HG02623 (cell line): ENCODE results near the gene SYNE1.

ENCODE experiments used
- ATAC-seq: cut with Tn5 transposase; IDR thresholded peaks from one replicate; pipeline ENCODE4 v1.9.1; 2021; ENCODE audit warnings: moderate library complexity; ENCODE audit not compliant: unreplicated experiment

The SYNE1 gene

GRCh38 chr6:152246554-152247337 lies 390.4 kb downstream of the SYNE1 start:
- ATAC-seq = no peak

GRCh38 chr6:152244998-152245630 lies 392.0 kb downstream of the SYNE1 start:
- no peak for ATAC-seq

- ATAC-seq = no peak
Observed at GRCh38 chr6:152241013-152241766, 396.0 kb downstream of the SYNE1 start.

- ATAC-seq = no peak
Observed at GRCh38 chr6:152240436-152240835, 396.7 kb downstream of the SYNE1 start.

DNA sequence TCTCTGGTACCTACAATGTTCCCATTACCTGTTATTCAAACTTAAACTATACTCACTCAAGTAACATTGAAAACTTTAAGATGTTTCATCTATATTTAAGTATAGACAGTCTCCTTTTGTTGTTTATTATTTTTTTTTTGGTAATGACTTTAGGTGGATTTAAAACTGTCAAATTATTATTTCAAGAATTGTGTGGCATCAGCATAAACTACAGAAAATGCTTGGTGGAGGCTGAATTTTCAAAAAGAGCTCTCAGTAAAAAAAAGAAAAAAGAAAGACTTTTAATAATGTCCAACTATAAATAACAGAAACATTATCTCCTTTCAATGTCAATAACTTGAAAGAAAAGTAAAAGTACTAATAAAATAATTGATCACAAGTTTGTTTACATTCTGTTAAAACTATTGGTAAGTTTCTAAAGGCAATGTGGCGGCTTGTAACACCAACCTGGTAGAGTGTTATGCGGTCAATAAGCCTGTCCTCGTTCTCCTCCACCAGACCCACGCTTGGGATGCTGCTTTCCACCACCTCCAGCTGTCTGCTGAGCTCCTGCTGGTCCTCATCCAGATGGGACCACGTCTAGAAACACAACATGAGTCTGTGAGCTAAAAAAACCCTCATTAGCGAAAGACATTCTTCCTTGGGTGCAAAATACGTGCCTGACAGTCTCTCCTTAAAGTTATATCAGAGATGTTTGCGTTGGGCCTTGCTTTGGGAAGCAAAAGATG lies 400.6 kb downstream of the SYNE1 start:
- no peak for ATAC-seq

DNA sequence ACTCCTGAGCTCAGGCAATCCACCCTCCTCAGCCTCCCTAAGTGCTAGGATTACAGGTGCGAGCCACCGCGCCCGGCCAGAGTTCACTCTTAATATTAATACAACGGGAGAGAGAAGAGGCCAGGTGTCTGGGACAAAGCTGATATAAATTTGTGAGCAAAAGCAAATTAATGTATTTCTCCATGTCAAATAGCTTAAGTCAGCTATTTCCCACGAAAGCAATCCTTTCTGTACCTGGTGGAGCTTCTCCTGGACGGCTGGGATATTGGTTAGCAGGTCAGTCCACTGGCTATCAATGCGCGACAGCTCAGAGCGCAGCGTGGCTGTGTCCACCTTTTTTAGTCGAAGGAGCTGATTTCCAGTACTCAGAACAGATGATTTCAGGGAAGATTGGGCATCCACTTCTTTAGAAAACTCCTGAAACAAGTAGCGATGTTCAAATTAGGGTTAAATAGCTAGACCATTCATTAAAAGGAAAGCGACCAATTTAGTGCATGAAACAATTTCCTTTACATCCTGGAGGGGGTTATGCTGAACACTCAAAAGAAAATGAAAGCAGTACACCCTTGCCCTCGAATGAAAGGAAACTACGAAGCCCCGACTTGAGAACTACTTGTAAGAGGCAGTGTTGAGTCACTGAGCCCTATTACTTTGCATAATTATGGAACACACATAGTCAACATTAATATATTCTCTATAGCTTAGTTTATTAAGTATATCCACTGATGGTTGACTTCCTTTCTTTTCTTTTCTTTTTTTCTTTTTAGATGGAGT lies 403.4 kb downstream of the SYNE1 start:
- no peak for ATAC-seq

- no peak for ATAC-seq
Observed at GRCh38 chr6:152232501-152233151, 404.5 kb downstream of the SYNE1 start.

- ATAC-seq = no peak
Observed at GRCh38 chr6:152229330-152229729, 407.8 kb downstream of the SYNE1 start.

DNA sequence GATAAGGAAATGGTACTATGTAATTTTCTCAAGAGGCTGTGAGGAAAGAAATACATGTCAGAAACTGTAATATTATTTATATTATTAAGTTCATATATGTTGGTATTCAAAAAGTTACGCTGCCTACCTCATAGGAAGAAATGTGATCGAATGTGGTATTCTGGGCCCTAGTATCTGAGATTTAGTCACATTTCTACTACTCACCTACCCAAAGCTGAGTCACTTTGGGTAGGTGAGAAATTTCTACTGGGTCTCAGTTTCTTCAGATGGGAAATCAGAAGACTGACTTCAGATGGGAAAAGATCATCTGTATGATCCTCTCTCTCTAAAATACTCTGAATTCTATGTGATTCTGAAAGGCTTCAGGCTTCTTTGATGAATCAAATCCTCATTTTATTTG lies 411.0 kb downstream of the SYNE1 start:
- ATAC-seq = no peak

GRCh38 chr6:152225241-152225934 lies 411.8 kb downstream of the SYNE1 start:
- no peak for ATAC-seq

GRCh38 chr6:152223636-152224035 lies 413.5 kb downstream of the SYNE1 start:
- ATAC-seq = no peak

- no peak for ATAC-seq
Observed at GRCh38 chr6:152221806-152222628, 415.1 kb downstream of the SYNE1 start.

DNA sequence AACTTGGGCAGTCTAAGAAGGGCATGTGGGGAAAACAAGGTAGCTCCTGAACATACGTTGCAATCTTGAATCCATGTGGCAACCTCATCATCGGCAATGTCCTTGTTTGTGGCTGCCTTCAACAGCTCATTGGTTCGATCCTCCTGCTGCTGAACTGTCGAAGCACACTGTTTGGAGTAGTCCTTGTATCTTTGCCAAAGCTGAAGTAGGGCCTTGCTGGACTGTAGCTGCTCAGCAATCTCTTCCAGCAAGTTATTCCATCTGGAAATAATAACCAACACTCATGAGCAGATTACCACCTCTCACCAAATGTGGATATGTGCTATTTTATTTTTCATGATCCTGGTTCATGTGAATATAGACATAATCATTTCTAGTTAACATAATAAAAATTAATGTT lies 416.4 kb downstream of the SYNE1 start:
- no peak for ATAC-seq

GRCh38 chr6:152218887-152219286 lies 418.3 kb downstream of the SYNE1 start:
- no peak for ATAC-seq

DNA sequence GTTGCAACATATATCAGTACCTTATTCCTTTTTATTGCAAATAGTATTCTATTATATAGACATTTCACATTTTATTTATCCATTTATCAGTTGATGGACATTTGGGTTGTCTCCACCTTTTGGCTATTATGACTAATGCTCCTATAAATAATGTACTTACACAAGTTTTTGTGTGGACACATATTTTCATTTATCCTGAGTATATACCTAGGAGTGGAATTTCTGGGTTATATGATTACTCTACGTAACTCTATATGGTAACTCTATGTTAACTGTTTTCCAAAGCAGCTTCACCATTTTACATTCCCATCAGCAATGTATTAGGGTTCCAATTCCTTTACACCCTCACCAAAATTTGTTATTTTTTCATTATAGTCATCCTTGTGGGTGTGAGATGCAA lies 424.7 kb downstream of the SYNE1 start:
- no peak for ATAC-seq

DNA sequence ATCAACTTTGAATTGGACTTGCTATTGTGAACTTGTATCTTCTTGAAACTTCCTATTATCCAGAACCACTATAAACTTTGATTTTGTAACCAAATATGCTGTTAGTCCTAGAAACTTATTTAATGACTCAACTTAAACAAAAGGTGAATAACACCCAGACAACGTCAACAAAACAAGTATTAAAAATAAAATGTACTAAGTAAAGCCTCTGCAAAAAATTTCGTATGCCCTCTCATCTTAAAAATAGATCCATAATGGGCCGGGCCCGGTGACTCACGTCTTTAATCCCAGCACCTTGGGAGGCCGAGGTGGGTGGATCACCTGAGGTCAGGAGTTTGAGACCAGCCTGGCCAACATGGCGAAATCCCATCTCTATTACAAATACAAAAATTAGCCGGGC lies 428.0 kb downstream of the SYNE1 start:
- ATAC-seq = no peak

GRCh38 chr6:152207915-152208714 lies 429.0 kb downstream of the SYNE1 start:
- ATAC-seq = no peak
